Bronchial epithelial cell (primary cell): ENCODE data around the gene NFIC. TPM values are rescaled to one million over a fixed set of nuclear protein-coding genes. Genes with fewer than 3 reads are reported as not detected.

Experiments used
- DNase-seq: peaks from one replicate; pipeline ENCODE4 v3.0.0-alpha.2; 2010; ENCODE audit warnings: low read depth
- FAIRE-seq: peaks from 2 replicates; lab custom pipeline; 2011; peaks lifted over from hg19 to GRCh38; lab: Jason Lieb, UNC
- H3K27me3 ChIP-seq: 2 replicates; pipeline ENCODE4 v1.5.1; 2011; ENCODE audit warnings: low read length; ENCODE audit not compliant: control insufficient read depth, insufficient read depth
- H3K36me3 ChIP-seq: 2 replicates; pipeline ENCODE4 v1.5.1; 2011; ENCODE audit warnings: low read length; ENCODE audit not compliant: control insufficient read depth, insufficient read depth
- H3K4me3 ChIP-seq: 2 replicates; pipeline ENCODE4 v1.5.1; 2011; ENCODE audit warnings: mild to moderate bottlenecking, low read depth, low read length, control low read depth
- total RNA-seq: library from RNA; depleted of rRNA; stranded (reverse); fragments of >200 nt; gene quantifications from 2 replicates; pipeline ENCODE4 v1.2.1, GENCODE V29; 2014
- TF ChIP-seq, protein P1 (sequence below): IDR thresholded peaks from 2 replicates; pipeline ENCODE4 v1.5.1; 2011; ENCODE audit warnings: mild to moderate bottlenecking, moderate library complexity, low read length, control low read depth, inconsistent platforms; ENCODE audit not compliant: insufficient read depth, severe bottlenecking

Gene NFIC
- total RNA-seq, 1 donor from 2014 or later = 17.6 TPM

DNA sequence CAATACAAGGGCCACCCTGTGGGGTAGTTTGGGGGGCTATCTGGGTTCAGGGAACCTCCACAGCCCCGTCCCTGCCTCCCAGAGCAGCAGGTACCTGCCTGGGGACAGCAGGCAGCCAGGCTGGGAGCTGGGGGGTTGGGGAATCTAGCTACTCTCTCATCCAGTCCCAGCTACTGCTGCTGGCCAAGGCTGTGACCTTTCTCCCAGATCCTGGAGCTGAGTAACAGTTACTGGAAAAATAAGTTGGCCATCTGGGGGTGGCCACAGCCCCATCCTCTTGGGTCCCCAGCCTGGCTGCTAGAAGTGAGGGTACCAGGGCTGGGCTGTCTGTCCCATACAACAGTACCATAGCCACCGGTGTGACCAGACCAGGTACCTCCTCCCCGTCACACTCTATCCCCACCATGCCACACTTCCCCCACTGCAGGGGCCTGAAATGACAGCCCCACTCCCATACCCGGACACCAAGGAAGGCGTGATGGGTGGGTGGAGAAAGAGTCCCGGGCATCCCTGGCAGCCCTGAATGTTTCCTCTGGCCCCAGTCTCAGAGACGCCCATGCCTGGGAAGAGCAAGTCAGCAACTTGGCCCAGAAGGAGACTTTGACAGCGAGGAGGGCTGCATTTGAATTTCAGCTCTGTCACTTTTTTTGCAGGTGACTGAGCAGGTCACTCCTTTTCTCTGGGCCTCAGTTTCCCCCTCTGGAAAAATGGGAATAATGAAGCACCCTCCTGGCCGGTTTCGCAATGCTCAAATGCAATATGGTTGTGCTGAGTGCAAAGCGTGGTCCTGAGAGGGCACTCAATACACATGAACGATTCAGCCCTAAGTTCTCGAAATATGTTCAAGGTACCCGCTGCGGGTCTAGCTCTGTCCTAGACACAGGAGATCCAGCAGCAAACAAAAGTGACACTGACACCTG, 30.7 kb upstream of the NFIC start:
- DNase-seq = no peak
- no peaks in the 10 kb centered on the region for H3K27me3 ChIP-seq
- TF ChIP-seq, protein P1, sequence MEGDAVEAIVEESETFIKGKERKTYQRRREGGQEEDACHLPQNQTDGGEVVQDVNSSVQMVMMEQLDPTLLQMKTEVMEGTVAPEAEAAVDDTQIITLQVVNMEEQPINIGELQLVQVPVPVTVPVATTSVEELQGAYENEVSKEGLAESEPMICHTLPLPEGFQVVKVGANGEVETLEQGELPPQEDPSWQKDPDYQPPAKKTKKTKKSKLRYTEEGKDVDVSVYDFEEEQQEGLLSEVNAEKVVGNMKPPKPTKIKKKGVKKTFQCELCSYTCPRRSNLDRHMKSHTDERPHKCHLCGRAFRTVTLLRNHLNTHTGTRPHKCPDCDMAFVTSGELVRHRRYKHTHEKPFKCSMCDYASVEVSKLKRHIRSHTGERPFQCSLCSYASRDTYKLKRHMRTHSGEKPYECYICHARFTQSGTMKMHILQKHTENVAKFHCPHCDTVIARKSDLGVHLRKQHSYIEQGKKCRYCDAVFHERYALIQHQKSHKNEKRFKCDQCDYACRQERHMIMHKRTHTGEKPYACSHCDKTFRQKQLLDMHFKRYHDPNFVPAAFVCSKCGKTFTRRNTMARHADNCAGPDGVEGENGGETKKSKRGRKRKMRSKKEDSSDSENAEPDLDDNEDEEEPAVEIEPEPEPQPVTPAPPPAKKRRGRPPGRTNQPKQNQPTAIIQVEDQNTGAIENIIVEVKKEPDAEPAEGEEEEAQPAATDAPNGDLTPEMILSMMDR = no peak
- H3K4me3 ChIP-seq = no peak overlapping the region
- H3K36me3 ChIP-seq = no peaks in the 10 kb centered on the region
- peak; percentile 47 for FAIRE-seq

DNA sequence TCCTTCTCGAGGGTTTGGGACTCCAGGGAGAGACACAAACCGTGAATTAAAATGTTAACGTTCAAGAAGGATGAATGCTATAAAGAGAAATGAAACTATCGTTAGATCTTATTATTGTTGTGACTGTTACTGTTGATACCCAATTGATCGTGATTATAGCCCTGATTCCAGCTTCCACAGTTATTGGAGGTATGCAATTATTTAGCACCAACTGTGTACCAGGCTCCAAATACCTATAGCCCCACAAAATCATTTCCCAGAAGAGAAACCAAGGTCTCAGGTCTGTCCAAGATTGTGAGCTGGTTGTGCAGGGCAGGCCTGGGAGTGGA, 30.1 kb upstream of the NFIC start:
- Histone ChIP-seq H3K27me3 (no peaks in the 10 kb centered on the region), H3K4me3 (no peak overlapping the region), H3K36me3 (no peaks in the 10 kb centered on the region)
- FAIRE-seq (no peak), DNase-seq (no peak)
- TF ChIP-seq, protein P1 = no peak

DNA sequence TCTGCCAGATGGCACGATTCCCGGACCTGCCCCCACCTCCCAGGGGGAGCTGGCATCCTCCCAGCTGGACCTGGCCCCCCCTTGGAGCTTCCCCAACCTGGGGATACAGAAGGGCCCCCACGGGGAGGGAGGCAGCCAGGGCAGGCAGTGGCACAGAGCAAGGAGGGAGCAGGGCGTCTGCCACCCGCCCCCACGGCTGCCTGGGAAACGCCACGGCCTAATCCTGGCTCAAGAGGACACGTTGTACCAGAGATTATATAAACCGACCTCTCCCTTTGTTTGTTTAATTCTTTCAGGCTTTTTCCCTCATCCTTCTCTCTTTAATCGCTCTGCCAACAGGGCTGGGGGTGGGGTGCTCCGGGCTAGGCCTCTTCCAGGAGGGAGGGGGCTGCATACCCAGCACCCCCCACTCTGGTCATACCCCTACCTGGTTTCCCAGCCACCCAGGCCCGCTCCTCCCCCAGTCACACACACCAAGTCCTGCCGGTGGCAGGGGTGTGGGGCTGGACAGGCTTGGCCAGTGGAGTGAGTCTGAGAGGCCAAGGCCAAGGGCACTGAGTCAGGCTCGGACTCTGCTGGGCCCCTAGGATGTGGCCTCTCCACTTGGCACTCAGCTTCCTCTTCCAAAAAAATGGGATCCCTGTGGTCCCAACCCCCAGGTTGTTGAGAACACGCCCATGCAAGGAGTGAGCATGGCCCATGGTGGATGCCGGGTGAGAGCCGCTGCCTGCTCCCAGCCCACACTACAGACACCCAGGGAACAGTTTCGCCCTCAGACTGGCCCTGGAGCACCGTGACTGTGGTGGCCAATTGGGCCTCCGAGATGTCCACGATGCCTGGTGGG, 29.5 kb upstream of the NFIC start:
- Histone ChIP-seq H3K27me3 (no peaks in the 10 kb centered on the region), H3K36me3 (no peaks in the 10 kb centered on the region), H3K4me3 (no peak overlapping the region)
- DNase-seq (peak; percentile 38), FAIRE-seq (no peak)
- TF ChIP-seq, protein P1 = no peak

DNA sequence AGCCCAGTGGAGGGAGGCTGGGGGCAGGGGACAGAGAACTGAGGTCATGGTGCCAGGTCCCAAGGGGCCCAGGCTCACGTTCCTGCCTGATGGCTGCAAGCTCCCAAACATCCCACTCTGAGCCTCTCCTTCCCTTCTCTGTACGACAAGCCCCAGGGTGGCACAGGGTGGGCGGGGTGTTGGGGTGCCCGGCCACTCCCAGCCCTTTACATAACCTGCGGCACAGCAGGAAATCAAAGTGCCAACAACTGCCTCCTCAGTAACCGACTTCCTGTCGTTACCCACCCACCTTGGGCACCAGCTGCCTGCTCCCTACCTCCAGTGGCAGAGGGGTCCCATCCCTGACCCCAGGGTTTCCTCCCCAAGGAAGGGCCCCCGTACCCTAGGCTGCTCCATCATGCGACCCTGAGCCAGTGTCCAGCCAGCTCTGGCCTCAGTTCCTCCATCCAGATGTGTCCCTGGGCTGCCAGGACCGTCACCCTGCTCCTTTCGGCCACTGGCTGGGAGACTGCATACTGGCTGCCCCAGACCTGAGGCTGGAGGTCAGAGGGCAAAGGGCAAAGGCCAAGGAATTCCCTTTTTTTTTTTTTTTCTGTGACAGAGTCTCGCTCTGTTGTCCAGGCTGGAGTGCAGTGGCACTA, 27.7 kb upstream of the NFIC start:
- TF ChIP-seq, protein P1 = no peak
- Histone ChIP-seq H3K36me3 (no peaks in the 10 kb centered on the region), H3K27me3 (no peaks in the 10 kb centered on the region), H3K4me3 (no peak overlapping the region)
- DNase-seq (no peak), FAIRE-seq (no peak)

DNA sequence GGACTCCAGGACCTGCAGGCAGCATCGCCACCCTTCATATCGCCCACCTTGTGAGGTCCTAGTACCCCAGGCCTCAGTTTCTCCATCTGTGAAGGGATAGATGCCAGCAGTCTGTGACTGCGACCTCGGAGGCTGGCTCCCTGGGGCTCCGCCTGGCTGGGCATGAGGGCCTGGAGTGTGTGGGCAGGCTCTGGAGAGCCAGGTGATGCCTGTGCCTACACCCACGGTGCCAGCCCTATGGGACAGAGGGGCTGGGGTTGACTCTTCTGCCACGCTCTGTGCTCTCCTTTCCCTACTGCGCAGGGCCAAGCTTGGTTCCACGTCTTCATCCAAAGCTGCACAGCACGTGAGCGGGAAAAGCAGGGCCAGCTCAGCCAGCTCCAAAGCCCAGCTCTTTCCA, 26.0 kb upstream of the NFIC start:
- Histone ChIP-seq H3K36me3 (no peaks in the 10 kb centered on the region), H3K27me3 (no peaks in the 10 kb centered on the region), H3K4me3 (no peak overlapping the region)
- FAIRE-seq (no peak), DNase-seq (no peak)
- TF ChIP-seq, protein P1 = no peak
